GM12878 (cell line): ENCODE results near the gene RPUSD3. TPM values are rescaled to one million over a fixed set of nuclear protein-coding genes. Genes with fewer than 3 reads are reported as not detected.

ENCODE experiments used
- ASH2L ChIP-seq: fragments of 300-600, 200-600 bp; sonication (generic); IDR thresholded peaks from 2 replicates; pipeline ENCODE4 v1.6.1; 2017; ENCODE audit warnings: low read depth, mild to moderate bottlenecking, borderline replicate concordance
- BMI1 ChIP-seq: fragments of 450-650 bp; IDR thresholded peaks from 2 replicates; pipeline ENCODE4 v1.6.1; 2016; ENCODE audit warnings: mild to moderate bottlenecking, moderate library complexity, borderline replicate concordance
- CBX3 ChIP-seq: fragments of 200-600 bp; sonication (generic); IDR thresholded peaks from 2 replicates; pipeline ENCODE4 v1.6.1; 2016; ENCODE audit warnings: low read depth, borderline replicate concordance
- EED ChIP-seq: sonication (generic); IDR thresholded peaks from 2 replicates; pipeline ENCODE4 v1.6.1; 2016; ENCODE audit warnings: antibody characterized with exemption, low read depth
- ETV6 ChIP-seq, 2 experiments: fragments of 450-650 bp in 1 of 2; IDR thresholded peaks in 1 of 2; conservative IDR thresholded peaks in 1 of 2; 2 replicates each; pipeline ENCODE4 v1.6.1; 2014; ENCODE audit warnings: antibody characterized with exemption in 1 of 2, borderline replicate concordance in 1 of 2, low read depth in 1 of 2, mild to moderate bottlenecking in 1 of 2, moderate library complexity in 1 of 2
- KLF5 ChIP-seq: fragments of 450-650 bp; IDR thresholded peaks from 2 replicates; pipeline ENCODE4 v1.6.1; 2014; ENCODE audit warnings: mild to moderate bottlenecking; ENCODE audit not compliant: partially characterized antibody
- MEF2B ChIP-seq: fragments of 450-650 bp; IDR thresholded peaks from 2 replicates; pipeline ENCODE4 v1.6.1; 2018; ENCODE audit warnings: mild to moderate bottlenecking, moderate library complexity; ENCODE audit not compliant: partially characterized antibody, poor library complexity, severe bottlenecking
- MTA3 ChIP-seq: IDR thresholded peaks from 2 replicates; pipeline ENCODE4 v1.6.1; 2012; ENCODE audit warnings: low read length, inconsistent platforms, borderline replicate concordance
- MYB ChIP-seq: fragments of 150-350 bp; IDR thresholded peaks from 2 replicates; pipeline ENCODE4 v1.6.1; 2014; ENCODE audit warnings: mild to moderate bottlenecking, low read depth, low read length, borderline replicate concordance
- NFYB ChIP-seq: IDR thresholded peaks from 2 replicates; pipeline ENCODE4 v1.6.1; 2011; ENCODE audit warnings: low read depth, mild to moderate bottlenecking, low read length, improper control_type of control experiment, moderate library complexity; ENCODE audit not compliant: insufficient read depth
- SIX5 ChIP-seq: IDR thresholded peaks from 2 replicates; pipeline ENCODE4 v1.6.1; 2011; ENCODE audit warnings: mild to moderate bottlenecking, low read depth, low read length, moderate library complexity; ENCODE audit not compliant: severe bottlenecking
- SMAD1 ChIP-seq: fragments of 450-650 bp; IDR thresholded peaks from 2 replicates; pipeline ENCODE4 v1.6.1; 2018; ENCODE audit warnings: mild to moderate bottlenecking, low read depth; ENCODE audit not compliant: partially characterized antibody
- SP1 ChIP-seq: IDR thresholded peaks from one replicate; pipeline ENCODE4 v1.6.1; 2011; ENCODE audit warnings: low read depth, low read length
- STAT3 ChIP-seq: IDR thresholded peaks from 2 replicates; pipeline ENCODE4 v1.6.1; 2011; ENCODE audit warnings: low read depth, low read length, improper control_type of control experiment
- TARDBP ChIP-seq: IDR thresholded peaks from 2 replicates; pipeline ENCODE4 v1.6.1; 2016; ENCODE audit warnings: borderline replicate concordance
- WRNIP1 ChIP-seq: IDR thresholded peaks from 2 replicates; pipeline ENCODE4 v1.6.1; 2011; ENCODE audit warnings: low read depth, low read length, improper control_type of control experiment, borderline replicate concordance
- YBX1 ChIP-seq: fragments of 450-650 bp; IDR thresholded peaks from 2 replicates; pipeline ENCODE4 v1.6.1; 2016; ENCODE audit warnings: antibody characterized with exemption
- ZNF207 ChIP-seq: fragments of 450-650 bp; IDR thresholded peaks from 2 replicates; pipeline ENCODE4 v1.6.1; 2014; ENCODE audit warnings: antibody characterized with exemption, mild to moderate bottlenecking, borderline replicate concordance
- ZNF217 ChIP-seq: fragments of 450-650 bp; IDR thresholded peaks from 2 replicates; pipeline ENCODE4 v1.6.1; 2017; ENCODE audit warnings: antibody characterized with exemption, mild to moderate bottlenecking
- polyA plus RNA-seq, 11 experiments: library from polyadenylated mRNA; depleted of rRNA in 4 of 11; unstranded in 6 of 11; stranded (reverse) in 5 of 11; fragments of >200 nt; fragmentation: Nextera tagmentation in 4 of 11; fragmentation: Illumina TruSeq in 1 of 11; extraction: Ambion mirVana in 4 of 11; extraction: Trizol in 1 of 11; gene quantifications; 1 replicate in 1 of 11; 2 replicates in 10 of 11; pipeline versions ENCODE4 v1.2.1 to v1.2.3, GENCODE V29; 2011 to 2016; ENCODE audit warnings: inconsistent platforms in 2 of 11, missing spikeins in 2 of 11, low read depth in 1 of 11
- total RNA-seq, 4 experiments: library from RNA; depleted of rRNA in 3 of 4; stranded (reverse); fragments of >200 nt in 3 of 4; fragmentation: Illumina TruSeq in 1 of 4; extraction: Trizol in 1 of 4; gene quantifications; 2 replicates each; pipeline versions ENCODE4 v1.2.1 to v1.2.3, GENCODE V29; 2013 to 2021
- TF ChIP-seq, protein P1 (sequence below): fragments of 150-350 bp; IDR thresholded peaks from 2 replicates; pipeline ENCODE4 v1.6.1; 2016; ENCODE audit warnings: low read depth, low read length
- TF ChIP-seq, protein P2 (sequence below): fragments of 450-650 bp; IDR thresholded peaks from 2 replicates; pipeline ENCODE4 v1.6.1; 2017; ENCODE audit warnings: borderline replicate concordance
- TF ChIP-seq, protein P3 (sequence below): fragments of 450-650 bp; IDR thresholded peaks from 2 replicates; pipeline ENCODE4 v1.6.1; 2016; ENCODE audit warnings: mild to moderate bottlenecking
- TF ChIP-seq, protein P4 (sequence below): fragments of 450-650 bp; IDR thresholded peaks from 2 replicates; pipeline ENCODE4 v1.6.1; 2017; ENCODE audit warnings: low read depth, mild to moderate bottlenecking, moderate library complexity

Gene RPUSD3
- total and polyA plus RNA-seq, 10 of the 15 experiments (the other 5 are each of a cell fraction or from before 2014, with no cell fraction given): 6.4 to 72.9 (median 41.8) TPM

DNA sequence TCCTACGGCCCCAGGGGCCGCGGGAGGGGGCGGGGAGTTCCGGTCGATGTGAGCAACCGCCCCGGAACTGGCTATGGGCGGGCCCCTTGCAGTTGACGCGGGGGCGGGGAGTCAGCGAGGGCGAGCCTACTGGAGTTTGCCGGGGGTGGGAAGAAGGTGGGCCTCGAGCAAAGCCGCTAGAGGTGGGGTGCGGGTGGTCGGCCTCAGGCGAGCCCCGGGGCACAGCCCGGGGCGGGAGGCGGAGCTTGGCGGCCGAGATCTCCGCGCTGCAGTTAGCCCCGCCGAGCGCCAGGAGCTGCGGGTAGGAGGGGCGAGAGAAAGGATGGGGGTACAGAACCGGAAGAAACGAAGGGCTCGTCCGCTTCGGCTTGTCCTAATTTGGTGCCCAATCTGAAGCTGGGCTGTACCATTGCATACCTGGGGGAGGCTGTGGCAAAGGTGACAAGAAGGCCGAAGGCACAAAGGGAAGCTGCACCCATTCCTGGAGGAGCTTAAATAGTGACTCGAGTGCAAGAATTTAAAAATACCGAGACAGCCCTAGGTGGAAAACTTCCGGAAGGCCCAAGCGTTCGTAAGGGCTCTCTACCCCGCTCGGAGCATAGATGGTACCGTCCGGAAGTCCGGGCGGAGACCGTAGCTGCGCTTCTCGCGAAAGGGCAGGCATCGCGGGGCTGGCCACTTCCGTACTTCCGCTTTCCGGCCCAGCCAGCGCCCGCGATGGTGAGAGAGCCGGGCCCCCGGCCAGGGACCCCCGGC is 51.2 kb downstream of the RPUSD3 start, which contains the start of the genes ARPC4 and TADA3 (continued):
- TF ChIP-seq, protein P1, sequence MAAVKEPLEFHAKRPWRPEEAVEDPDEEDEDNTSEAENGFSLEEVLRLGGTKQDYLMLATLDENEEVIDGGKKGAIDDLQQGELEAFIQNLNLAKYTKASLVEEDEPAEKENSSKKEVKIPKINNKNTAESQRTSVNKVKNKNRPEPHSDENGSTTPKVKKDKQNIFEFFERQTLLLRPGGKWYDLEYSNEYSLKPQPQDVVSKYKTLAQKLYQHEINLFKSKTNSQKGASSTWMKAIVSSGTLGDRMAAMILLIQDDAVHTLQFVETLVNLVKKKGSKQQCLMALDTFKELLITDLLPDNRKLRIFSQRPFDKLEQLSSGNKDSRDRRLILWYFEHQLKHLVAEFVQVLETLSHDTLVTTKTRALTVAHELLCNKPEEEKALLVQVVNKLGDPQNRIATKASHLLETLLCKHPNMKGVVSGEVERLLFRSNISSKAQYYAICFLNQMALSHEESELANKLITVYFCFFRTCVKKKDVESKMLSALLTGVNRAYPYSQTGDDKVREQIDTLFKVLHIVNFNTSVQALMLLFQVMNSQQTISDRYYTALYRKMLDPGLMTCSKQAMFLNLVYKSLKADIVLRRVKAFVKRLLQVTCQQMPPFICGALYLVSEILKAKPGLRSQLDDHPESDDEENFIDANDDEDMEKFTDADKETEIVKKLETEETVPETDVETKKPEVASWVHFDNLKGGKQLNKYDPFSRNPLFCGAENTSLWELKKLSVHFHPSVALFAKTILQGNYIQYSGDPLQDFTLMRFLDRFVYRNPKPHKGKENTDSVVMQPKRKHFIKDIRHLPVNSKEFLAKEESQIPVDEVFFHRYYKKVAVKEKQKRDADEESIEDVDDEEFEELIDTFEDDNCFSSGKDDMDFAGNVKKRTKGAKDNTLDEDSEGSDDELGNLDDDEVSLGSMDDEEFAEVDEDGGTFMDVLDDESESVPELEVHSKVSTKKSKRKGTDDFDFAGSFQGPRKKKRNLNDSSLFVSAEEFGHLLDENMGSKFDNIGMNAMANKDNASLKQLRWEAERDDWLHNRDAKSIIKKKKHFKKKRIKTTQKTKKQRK: no peak
- no peak for TF ChIP-seq NFYB
- no peak for TF ChIP-seq CBX3
- no peak for TF ChIP-seq WRNIP1
- TF ChIP-seq MYB: no peak
- TF ChIP-seq TARDBP: peak; percentile 17; the same call in 1 of the 2 replicates
- TF ChIP-seq ASH2L: no peak
- peak; percentile 95; the same call in 1 of the 2 replicates for TF ChIP-seq ZNF207
- peak; percentile 33 for TF ChIP-seq SP1
- no peak for TF ChIP-seq MTA3
- TF ChIP-seq KLF5: peak; percentile 100
- TF ChIP-seq, protein P2, sequence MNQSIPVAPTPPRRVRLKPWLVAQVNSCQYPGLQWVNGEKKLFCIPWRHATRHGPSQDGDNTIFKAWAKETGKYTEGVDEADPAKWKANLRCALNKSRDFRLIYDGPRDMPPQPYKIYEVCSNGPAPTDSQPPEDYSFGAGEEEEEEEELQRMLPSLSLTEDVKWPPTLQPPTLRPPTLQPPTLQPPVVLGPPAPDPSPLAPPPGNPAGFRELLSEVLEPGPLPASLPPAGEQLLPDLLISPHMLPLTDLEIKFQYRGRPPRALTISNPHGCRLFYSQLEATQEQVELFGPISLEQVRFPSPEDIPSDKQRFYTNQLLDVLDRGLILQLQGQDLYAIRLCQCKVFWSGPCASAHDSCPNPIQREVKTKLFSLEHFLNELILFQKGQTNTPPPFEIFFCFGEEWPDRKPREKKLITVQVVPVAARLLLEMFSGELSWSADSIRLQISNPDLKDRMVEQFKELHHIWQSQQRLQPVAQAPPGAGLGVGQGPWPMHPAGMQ: peak; percentile 72
- TF ChIP-seq BMI1: no peak
- TF ChIP-seq ETV6 (conservative IDR thresholded peaks at IDR 0.05 in 1 of 2, IDR thresholded peaks at IDR 0.05 in 1 of 2; ENCODE audit: borderline replicate concordance in 1 of 2, low read depth in 1 of 2): 0 out of 4 replicates have a peak, but pooled peaks of 1 of the 2 experiments have one; percentile 17
- TF ChIP-seq, protein P3, sequence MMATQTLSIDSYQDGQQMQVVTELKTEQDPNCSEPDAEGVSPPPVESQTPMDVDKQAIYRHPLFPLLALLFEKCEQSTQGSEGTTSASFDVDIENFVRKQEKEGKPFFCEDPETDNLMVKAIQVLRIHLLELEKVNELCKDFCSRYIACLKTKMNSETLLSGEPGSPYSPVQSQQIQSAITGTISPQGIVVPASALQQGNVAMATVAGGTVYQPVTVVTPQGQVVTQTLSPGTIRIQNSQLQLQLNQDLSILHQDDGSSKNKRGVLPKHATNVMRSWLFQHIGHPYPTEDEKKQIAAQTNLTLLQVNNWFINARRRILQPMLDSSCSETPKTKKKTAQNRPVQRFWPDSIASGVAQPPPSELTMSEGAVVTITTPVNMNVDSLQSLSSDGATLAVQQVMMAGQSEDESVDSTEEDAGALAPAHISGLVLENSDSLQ: 0 out of 2 replicates have a peak, but pooled peaks have one; percentile 12
- TF ChIP-seq ZNF217: no peak
- TF ChIP-seq, protein P4, sequence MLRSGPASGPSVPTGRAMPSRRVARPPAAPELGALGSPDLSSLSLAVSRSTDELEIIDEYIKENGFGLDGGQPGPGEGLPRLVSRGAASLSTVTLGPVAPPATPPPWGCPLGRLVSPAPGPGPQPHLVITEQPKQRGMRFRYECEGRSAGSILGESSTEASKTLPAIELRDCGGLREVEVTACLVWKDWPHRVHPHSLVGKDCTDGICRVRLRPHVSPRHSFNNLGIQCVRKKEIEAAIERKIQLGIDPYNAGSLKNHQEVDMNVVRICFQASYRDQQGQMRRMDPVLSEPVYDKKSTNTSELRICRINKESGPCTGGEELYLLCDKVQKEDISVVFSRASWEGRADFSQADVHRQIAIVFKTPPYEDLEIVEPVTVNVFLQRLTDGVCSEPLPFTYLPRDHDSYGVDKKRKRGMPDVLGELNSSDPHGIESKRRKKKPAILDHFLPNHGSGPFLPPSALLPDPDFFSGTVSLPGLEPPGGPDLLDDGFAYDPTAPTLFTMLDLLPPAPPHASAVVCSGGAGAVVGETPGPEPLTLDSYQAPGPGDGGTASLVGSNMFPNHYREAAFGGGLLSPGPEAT: peak; percentile 87
- TF ChIP-seq SIX5: peak; percentile 47
- TF ChIP-seq SMAD1: no peak
- TF ChIP-seq EED: 0 out of 2 replicates have a peak, but pooled peaks have one; percentile 3
- TF ChIP-seq STAT3: no peak
- TF ChIP-seq YBX1: no peak
- TF ChIP-seq MEF2B: no peak
